WERI-Rb-1 (cell line): ENCODE measurements around the gene DIO3.

Source experiments
- DNase-seq: peaks from one replicate; pipeline ENCODE4 v3.0.0-alpha.2; 2020
- H3K27ac ChIP-seq: fragments of 250-450 bp; sonication (Bioruptor Pico); 2 replicates; pipeline ENCODE4 v1.5.1; 2020; ENCODE audit warnings: mild to moderate bottlenecking, moderate library complexity
- H3K27me3 ChIP-seq: fragments of 250-450 bp; sonication (Bioruptor Pico); 2 replicates; pipeline ENCODE4 v1.5.1; 2021; ENCODE audit warnings: mild to moderate bottlenecking, low read depth, moderate library complexity; ENCODE audit not compliant: insufficient read depth, severe bottlenecking
- H3K36me3 ChIP-seq: fragments of 250-450 bp; sonication (Bioruptor Pico); 2 replicates; pipeline ENCODE4 v1.5.1; 2020; ENCODE audit warnings: mild to moderate bottlenecking, moderate library complexity
- H3K4me3 ChIP-seq: 2 replicates; pipeline ENCODE4 v1.5.1; 2011; ENCODE audit warnings: low read depth, mild to moderate bottlenecking, control low read depth, low read length
- H3K9me3 ChIP-seq: fragments of 250-450 bp; sonication (Bioruptor Pico); 2 replicates; pipeline ENCODE4 v1.5.1; 2021; ENCODE audit warnings: mild to moderate bottlenecking, moderate library complexity; ENCODE audit not compliant: severe bottlenecking
- CTCF ChIP-seq: IDR thresholded peaks from 2 replicates; pipeline ENCODE4 v1.5.1; 2011; ENCODE audit warnings: low read depth, mild to moderate bottlenecking, control low read depth, inconsistent platforms, low read length

Gene DIO3

GRCh38 chr14:101561145-101561896 lies at the start of gene DIO3:
TSS of gene DIO3 (plus strand) at chr14:101561495.
- H3K27ac ChIP-seq: no peak within 1 kb of the TSS
- peaks cover 91% of the 10 kb centered on the region for H3K27me3 ChIP-seq
- H3K9me3 ChIP-seq: peaks cover 11% of the 10 kb centered on the region
- peak; percentile 18 for DNase-seq
- TF ChIP-seq CTCF: no peak
- H3K36me3 ChIP-seq: no peaks in the 10 kb centered on the region
- H3K4me3 ChIP-seq: no peak within 1 kb of the TSS

- TF ChIP-seq CTCF: no peak
- H3K4me3 ChIP-seq: no peak overlapping the region
- no peaks in the 10 kb centered on the region for H3K36me3 ChIP-seq
- peaks cover 6% of the 10 kb centered on the region for H3K9me3 ChIP-seq
- H3K27me3 ChIP-seq: no peaks in the 10 kb centered on the region
- H3K27ac ChIP-seq: no peak overlapping the region
- DNase-seq: no peak
These were observed 49.5 kb upstream of the DIO3 start for GRCh38 chr14:101511620-101512375.

GRCh38 chr14:101512376-101512695 lies 49.0 kb upstream of the DIO3 start:
- Histone ChIP-seq H3K9me3 (peaks cover 6% of the 10 kb centered on the region), H3K36me3 (no peaks in the 10 kb centered on the region), H3K27me3 (no peaks in the 10 kb centered on the region), H3K27ac (no peak overlapping the region), H3K4me3 (no peak overlapping the region)
- DNase-seq: no peak
- no peak for TF ChIP-seq CTCF

GRCh38 chr14:101514136-101514535 lies 47.2 kb upstream of the DIO3 start:
- peaks cover 6% of the 10 kb centered on the region for H3K9me3 ChIP-seq
- no peak for DNase-seq
- no peaks in the 10 kb centered on the region for H3K36me3 ChIP-seq
- H3K27ac ChIP-seq: no peak overlapping the region
- no peaks in the 10 kb centered on the region for H3K27me3 ChIP-seq
- no peak for TF ChIP-seq CTCF
- no peak overlapping the region for H3K4me3 ChIP-seq

GRCh38 chr14:101516401-101516800 lies 44.9 kb upstream of the DIO3 start:
- peaks cover 6% of the 10 kb centered on the region for H3K9me3 ChIP-seq
- H3K4me3 ChIP-seq: no peak overlapping the region
- H3K36me3 ChIP-seq: no peaks in the 10 kb centered on the region
- TF ChIP-seq CTCF: no peak
- no peak overlapping the region for H3K27ac ChIP-seq
- H3K27me3 ChIP-seq: no peaks in the 10 kb centered on the region
- DNase-seq: no peak
